Measurements from ENCODE around the gene NIPAL3. TPM values are rescaled to one million over a fixed set of nuclear protein-coding genes. Genes with fewer than 3 reads are reported as not detected.
A peak's percentile ranks its signal among the peaks of the same experiment; 100 is the strongest.

Gene NIPAL3
- total RNA-seq = 10 to 100 TPM; 43.4 to 46.9 TPM

GRCh38 chr1:24415334-24415909 lies at the start of gene NIPAL3:
NIPAL3 (plus strand) TSS chr1:24415802; CDS start chr1:24419548, 3,746 bp downstream.
- ChIA-PET CTCF (interaction anchor here (0.6 to 12.8 kb wide), 60 partner anchors 9 to 265 kb away, joined by 3 to 159 read pairs (median 5); partner anchors contain the start of gene RCAN3), POLR2A (interaction anchor here (0.7 to 3.3 kb wide), 9 partner anchors 65 to 224 kb away, joined by 3 to 61 read pairs (median 4); partner anchors contain the start of gene RCAN3)
- H3K27me3 Mint-ChIP-seq (ENCODE audit: low read depth) = no peaks in the 10 kb centered on the region
- peaks cover 65% of the 10 kb centered on the region for H3K4me1 Mint-ChIP-seq (ENCODE audit: low read depth)
- peaks cover 23% of the 10 kb centered on the region for H3K36me3 Mint-ChIP-seq (ENCODE audit: low read depth)
- peak; percentile 99 for DNase-seq
- no peaks in the 10 kb centered on the region for H3K9me3 Mint-ChIP-seq (ENCODE audit: insufficient read depth)
- H3K27ac Mint-ChIP-seq = peak within 1 kb of the TSS; percentile 90
- ATAC-seq = peak; percentile 96
- H3K4me3 Mint-ChIP-seq = peak within 1 kb of the TSS; percentile 99

GRCh38 chr1:24366707-24367106 lies 48.9 kb upstream of the NIPAL3 start:
- POLR2A ChIA-PET = no interaction called here
- DNase-seq = no peak
- no peak for ATAC-seq

GRCh38 chr1:24369199-24369598 lies 46.4 kb upstream of the NIPAL3 start:
- Mint-ChIP-seq H3K9me3 (ENCODE audit: insufficient read depth) (no peaks in the 10 kb centered on the region), H3K36me3 (ENCODE audit: low read depth) (peaks cover 2% of the 10 kb centered on the region), H3K27ac (no peak overlapping the region), H3K4me3 (no peak overlapping the region), H3K4me1 (ENCODE audit: low read depth) (peaks cover 9% of the 10 kb centered on the region), H3K27me3 (ENCODE audit: low read depth) (no peaks in the 10 kb centered on the region)
- ChIA-PET CTCF (interaction anchor here (0.9 to 5.7 kb wide), 3 partner anchors 15 to 23 kb away, joined by 3 to 33 read pairs (median 4); no protein-coding TSS in a partner anchor), POLR2A (no interaction called here)
- no peak for DNase-seq
- ATAC-seq = no peak

More at GRCh38 chr1:24366707-24367106, 48.9 kb upstream of the NIPAL3 start:
- H3K27ac Mint-ChIP-seq = no peak overlapping the region
- peaks cover 9% of the 10 kb centered on the region for H3K4me1 Mint-ChIP-seq (ENCODE audit: low read depth)
- H3K36me3 Mint-ChIP-seq (ENCODE audit: low read depth) = peaks cover 2% of the 10 kb centered on the region
- H3K27me3 Mint-ChIP-seq (ENCODE audit: low read depth) = no peaks in the 10 kb centered on the region
- H3K4me3 Mint-ChIP-seq = no peak overlapping the region
- CTCF ChIA-PET = interaction anchor here (0.6 to 5.7 kb wide), 6 partner anchors 19 to 642 kb away, joined by 3 to 33 read pairs (median 8); no protein-coding TSS in a partner anchor
- H3K9me3 Mint-ChIP-seq (ENCODE audit: insufficient read depth) = no peaks in the 10 kb centered on the region

- no peak overlapping the region for H3K4me3 Mint-ChIP-seq
- H3K4me1 Mint-ChIP-seq (ENCODE audit: low read depth) = peaks cover 9% of the 10 kb centered on the region
- ATAC-seq = no peak
- CTCF ChIA-PET = interaction anchor here (5.7 kb wide), 1 partner anchor 23 kb away, joined by 33 read pairs; no protein-coding TSS in a partner anchor
- POLR2A ChIA-PET = no interaction called here
- no peaks in the 10 kb centered on the region for H3K9me3 Mint-ChIP-seq (ENCODE audit: insufficient read depth)
- DNase-seq = no peak
- H3K27me3 Mint-ChIP-seq (ENCODE audit: low read depth) = no peaks in the 10 kb centered on the region
- H3K27ac Mint-ChIP-seq = no peak overlapping the region
- peaks cover 2% of the 10 kb centered on the region for H3K36me3 Mint-ChIP-seq (ENCODE audit: low read depth)
Observed at GRCh38 chr1:24369801-24370200, 45.8 kb upstream of the NIPAL3 start.

GRCh38 chr1:24373044-24373443 lies 42.6 kb upstream of the NIPAL3 start:
- POLR2A ChIA-PET = no interaction called here

GRCh38 chr1:24373710-24374109 lies 41.9 kb upstream of the NIPAL3 start:
- Mint-ChIP-seq H3K4me1 (ENCODE audit: low read depth) (no peaks in the 10 kb centered on the region), H3K36me3 (ENCODE audit: low read depth) (peaks cover 2% of the 10 kb centered on the region)
- CTCF ChIA-PET = interaction anchor here (0.8 to 1.1 kb wide), 3 partner anchors 11 to 224 kb away, joined by 3 to 6 read pairs (median 4); no protein-coding TSS in a partner anchor

More at GRCh38 chr1:24373044-24373443, 42.6 kb upstream of the NIPAL3 start:
- DNase-seq (no peak), ATAC-seq (no peak)
- H3K27me3 Mint-ChIP-seq (ENCODE audit: low read depth) = no peaks in the 10 kb centered on the region
- H3K36me3 Mint-ChIP-seq (ENCODE audit: low read depth) = peaks cover 2% of the 10 kb centered on the region
- H3K9me3 Mint-ChIP-seq (ENCODE audit: insufficient read depth) = no peaks in the 10 kb centered on the region
- H3K4me3 Mint-ChIP-seq = no peak overlapping the region
- no peaks in the 10 kb centered on the region for H3K4me1 Mint-ChIP-seq (ENCODE audit: low read depth)
- CTCF ChIA-PET = interaction anchor here (0.9 to 1.1 kb wide), 3 partner anchors 12 to 223 kb away, joined by 3 to 6 read pairs (median 4); partner anchors contain the start of gene NIPAL3
- H3K27ac Mint-ChIP-seq = no peak overlapping the region

GRCh38 chr1:24374891-24375786 lies 40.5 kb upstream of the NIPAL3 start:
- DNase-seq = no peak
- peaks cover 2% of the 10 kb centered on the region for H3K36me3 Mint-ChIP-seq (ENCODE audit: low read depth)
- H3K9me3 Mint-ChIP-seq (ENCODE audit: insufficient read depth) = no peaks in the 10 kb centered on the region
- POLR2A ChIA-PET = no interaction called here
- no peak overlapping the region for H3K27ac Mint-ChIP-seq
- no peak for ATAC-seq
- no peaks in the 10 kb centered on the region for H3K4me1 Mint-ChIP-seq (ENCODE audit: low read depth)
- CTCF ChIA-PET = no interaction called here
- no peaks in the 10 kb centered on the region for H3K27me3 Mint-ChIP-seq (ENCODE audit: low read depth)
- no peak overlapping the region for H3K4me3 Mint-ChIP-seq

More at GRCh38 chr1:24373710-24374109, 41.9 kb upstream of the NIPAL3 start:
- DNase-seq (no peak), ATAC-seq (no peak)
- no peaks in the 10 kb centered on the region for H3K27me3 Mint-ChIP-seq (ENCODE audit: low read depth)
- POLR2A ChIA-PET = no interaction called here
- no peak overlapping the region for H3K27ac Mint-ChIP-seq
- H3K4me3 Mint-ChIP-seq = no peak overlapping the region
- no peaks in the 10 kb centered on the region for H3K9me3 Mint-ChIP-seq (ENCODE audit: insufficient read depth)

- POLR2A ChIA-PET = no interaction called here
Observed at GRCh38 chr1:24379733-24380315, 35.8 kb upstream of the NIPAL3 start.

GRCh38 chr1:24380508-24380907 lies 35.1 kb upstream of the NIPAL3 start:
- ChIA-PET CTCF (interaction anchor here (0.6 to 10.1 kb wide), 3 partner anchors 12 to 233 kb away, joined by 3 to 162 read pairs (median 47); no protein-coding TSS in a partner anchor), POLR2A (no interaction called here)
- no peaks in the 10 kb centered on the region for H3K27me3 Mint-ChIP-seq (ENCODE audit: low read depth)
- H3K4me3 Mint-ChIP-seq = no peak overlapping the region
- H3K9me3 Mint-ChIP-seq (ENCODE audit: insufficient read depth) = no peaks in the 10 kb centered on the region
- H3K4me1 Mint-ChIP-seq (ENCODE audit: low read depth) = peaks cover 16% of the 10 kb centered on the region
- DNase-seq = peak; percentile 15
- H3K27ac Mint-ChIP-seq = no peak overlapping the region
- no peak for ATAC-seq
- peaks cover 2% of the 10 kb centered on the region for H3K36me3 Mint-ChIP-seq (ENCODE audit: low read depth)

More at GRCh38 chr1:24379733-24380315, 35.8 kb upstream of the NIPAL3 start:
- Mint-ChIP-seq H3K27me3 (ENCODE audit: low read depth) (no peaks in the 10 kb centered on the region), H3K36me3 (ENCODE audit: low read depth) (peaks cover 2% of the 10 kb centered on the region), H3K4me3 (no peak overlapping the region), H3K27ac (no peak overlapping the region), H3K9me3 (ENCODE audit: insufficient read depth) (no peaks in the 10 kb centered on the region), H3K4me1 (ENCODE audit: low read depth) (peaks cover 9% of the 10 kb centered on the region)
- ATAC-seq = no peak
- CTCF ChIA-PET = interaction anchor here (7.1 to 10.1 kb wide), 2 partner anchors 12 to 180 kb away, joined by 47 to 162 read pairs; no protein-coding TSS in a partner anchor
- DNase-seq = no peak

- no peaks in the 10 kb centered on the region for H3K9me3 Mint-ChIP-seq (ENCODE audit: insufficient read depth)
- ATAC-seq (no peak), DNase-seq (peak; percentile 6)
- no peak overlapping the region for H3K4me3 Mint-ChIP-seq
- no peak overlapping the region for H3K27ac Mint-ChIP-seq
- no peaks in the 10 kb centered on the region for H3K27me3 Mint-ChIP-seq (ENCODE audit: low read depth)
- H3K4me1 Mint-ChIP-seq (ENCODE audit: low read depth) = peaks cover 21% of the 10 kb centered on the region
- POLR2A ChIA-PET = no interaction called here
- peaks cover 2% of the 10 kb centered on the region for H3K36me3 Mint-ChIP-seq (ENCODE audit: low read depth)
- CTCF ChIA-PET = interaction anchor here (0.7 to 10.1 kb wide), 4 partner anchors 11 to 206 kb away, joined by 3 to 162 read pairs (median 26); no protein-coding TSS in a partner anchor
Observed at GRCh38 chr1:24381256-24381655, 34.3 kb upstream of the NIPAL3 start.

- Mint-ChIP-seq H3K9me3 (ENCODE audit: insufficient read depth) (no peaks in the 10 kb centered on the region), H3K36me3 (ENCODE audit: low read depth) (peaks cover 2% of the 10 kb centered on the region), H3K27me3 (ENCODE audit: low read depth) (no peaks in the 10 kb centered on the region), H3K27ac (no peak overlapping the region), H3K4me1 (ENCODE audit: low read depth) (peaks cover 25% of the 10 kb centered on the region), H3K4me3 (no peak overlapping the region)
- ChIA-PET CTCF (interaction anchor here (0.6 to 10.1 kb wide), 5 partner anchors 10 to 717 kb away, joined by 3 to 162 read pairs (median 19); no protein-coding TSS in a partner anchor), POLR2A (no interaction called here)
- peak; percentile 17 for DNase-seq
- ATAC-seq = no peak
Observed at GRCh38 chr1:24382165-24382577, 33.4 kb upstream of the NIPAL3 start.

Measured in activated CD8-positive, alpha-beta T cell treated with anti-CD3 and anti-CD28 coated beads, Interleukin-2, amount 10 ng/mL, durations not matched to agents 7 days and 5 days (primary cell).